GM21723 (cell line): Measurements from ENCODE around the gene CSPG5.

Source experiments
- ATAC-seq: cut with Tn5 transposase; IDR thresholded peaks from one replicate; pipeline ENCODE4 v1.9.1; 2021; ENCODE audit warnings: mild to moderate bottlenecking, moderate library complexity; ENCODE audit not compliant: unreplicated experiment

CSPG5 gene

DNA sequence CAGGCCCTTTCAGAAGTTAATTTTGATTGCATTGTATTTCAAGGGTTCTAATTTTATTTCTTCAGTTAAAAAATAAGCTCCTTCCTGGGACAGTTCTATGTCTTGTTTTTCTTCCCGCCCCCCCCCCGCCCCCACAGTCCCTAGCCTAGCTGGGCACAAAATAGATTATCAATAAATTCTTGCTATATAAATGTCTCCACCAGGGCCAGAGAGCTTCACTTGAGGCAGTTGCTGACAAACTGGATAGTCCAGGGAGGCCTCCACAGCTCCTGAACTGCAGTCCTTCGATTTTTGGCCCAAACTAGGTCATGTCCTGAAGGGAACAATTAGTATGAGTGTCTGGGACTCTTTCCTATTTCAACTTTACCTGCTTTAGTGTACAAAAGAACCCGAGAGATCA lies 9.9 kb upstream of the CSPG5 start:
- no peak for ATAC-seq

GRCh38 chr3:47588053-47588452 lies 9.4 kb upstream of the CSPG5 start:
- ATAC-seq: no peak

GRCh38 chr3:47586746-47587145 lies 8.1 kb upstream of the CSPG5 start:
- ATAC-seq: no peak

DNA sequence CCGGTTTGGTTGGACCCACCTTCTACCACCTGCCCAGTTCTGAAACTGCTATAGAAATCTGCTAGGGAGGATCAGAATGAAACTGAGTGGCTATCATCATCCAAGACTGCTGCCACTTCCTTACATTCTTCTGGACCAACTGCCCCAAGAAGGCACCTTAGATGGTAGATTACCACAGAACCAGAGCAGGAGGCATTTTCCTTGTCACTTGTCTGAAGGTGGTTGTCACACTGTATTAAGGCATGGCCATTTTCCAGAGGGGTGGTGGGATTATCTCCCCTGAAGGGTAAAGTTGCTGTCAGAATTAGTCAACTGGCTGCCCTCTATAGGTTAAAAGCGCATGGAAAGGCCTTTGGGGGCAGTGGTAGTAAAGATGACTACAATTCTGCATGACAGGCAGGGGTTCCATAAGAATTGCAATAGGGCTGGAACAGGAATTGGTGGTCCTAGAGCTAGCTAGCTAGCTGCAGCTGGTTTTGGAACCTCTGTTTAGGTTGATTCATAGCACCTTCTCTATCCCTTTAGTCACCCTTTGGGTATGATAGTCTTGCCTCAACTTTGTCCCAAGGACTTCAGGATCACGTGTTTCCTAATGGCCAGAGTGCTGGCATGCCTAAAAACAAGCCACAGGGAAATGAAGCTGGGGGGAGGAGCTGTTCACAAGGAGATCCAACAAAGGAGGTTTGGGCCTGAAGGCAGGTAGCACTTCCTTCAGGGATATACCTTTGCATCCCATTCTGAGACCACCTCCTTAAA lies 4.8 kb upstream of the CSPG5 start:
- no peak for ATAC-seq

DNA sequence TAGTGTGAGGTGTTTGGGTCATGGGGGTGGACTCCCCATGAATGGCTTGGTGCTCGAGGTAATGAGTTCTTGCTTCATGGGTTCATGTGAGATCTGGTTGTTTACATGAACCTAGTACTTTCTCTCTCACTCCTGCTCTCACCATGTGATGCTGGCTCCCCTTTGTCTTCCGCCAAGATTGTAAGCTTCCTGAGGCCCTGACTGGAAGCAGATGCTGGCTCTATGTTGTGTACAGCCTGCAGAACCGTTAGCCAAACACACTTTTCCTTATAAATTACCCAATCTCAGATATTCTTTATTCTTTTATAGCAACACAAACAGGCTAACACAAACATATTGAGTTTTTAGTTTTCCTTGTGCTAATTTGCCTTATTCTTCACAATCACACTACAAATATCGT lies 3.2 kb upstream of the CSPG5 start:
- no peak for ATAC-seq

- ATAC-seq: no peak
Measured at GRCh38 chr3:47581422-47581821, 2.8 kb upstream of the CSPG5 start.

DNA sequence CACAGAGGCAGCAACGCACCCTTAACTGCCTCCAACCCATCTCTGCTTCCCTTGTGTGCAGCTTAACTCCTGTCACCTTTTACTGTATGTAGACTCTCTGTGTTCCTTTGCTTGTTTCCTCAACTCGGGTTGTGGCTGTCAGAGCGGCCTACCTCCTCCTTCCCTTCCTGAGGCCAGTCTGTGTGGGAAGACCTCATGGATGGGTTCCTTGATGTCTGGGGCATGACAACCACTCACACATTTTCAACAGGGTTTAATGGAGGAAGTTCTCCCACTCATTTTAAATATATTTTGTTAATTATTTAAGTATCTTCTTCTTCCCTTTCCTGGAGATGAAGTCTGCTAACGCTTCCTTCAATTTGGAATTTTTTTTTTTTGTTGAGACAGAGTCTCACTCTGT lies 1.8 kb upstream of the CSPG5 start:
- ATAC-seq: no peak

DNA sequence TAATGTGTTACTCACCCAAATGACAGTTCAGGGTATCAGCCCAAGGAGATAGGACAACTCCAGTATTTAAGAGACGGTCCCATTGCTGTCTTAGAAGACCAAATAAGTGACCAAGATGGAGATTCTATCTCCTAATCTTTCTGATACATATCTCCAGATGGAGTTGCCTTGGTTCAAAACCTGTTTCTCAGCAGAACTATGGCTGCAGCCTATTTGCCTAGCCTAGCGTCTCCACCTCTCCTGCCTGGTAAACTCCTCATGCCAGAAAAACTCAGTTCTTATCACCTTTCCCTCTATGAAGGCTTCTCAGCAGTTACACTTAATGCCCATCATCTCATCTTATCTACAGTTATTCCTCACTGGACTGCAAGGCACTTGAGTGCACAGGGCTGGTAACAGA lies 1.2 kb upstream of the CSPG5 start:
- ATAC-seq: no peak

- ATAC-seq: peak; percentile 45
Measured at GRCh38 chr3:47578119-47578632, 489 bp downstream of the CSPG5 start.

DNA sequence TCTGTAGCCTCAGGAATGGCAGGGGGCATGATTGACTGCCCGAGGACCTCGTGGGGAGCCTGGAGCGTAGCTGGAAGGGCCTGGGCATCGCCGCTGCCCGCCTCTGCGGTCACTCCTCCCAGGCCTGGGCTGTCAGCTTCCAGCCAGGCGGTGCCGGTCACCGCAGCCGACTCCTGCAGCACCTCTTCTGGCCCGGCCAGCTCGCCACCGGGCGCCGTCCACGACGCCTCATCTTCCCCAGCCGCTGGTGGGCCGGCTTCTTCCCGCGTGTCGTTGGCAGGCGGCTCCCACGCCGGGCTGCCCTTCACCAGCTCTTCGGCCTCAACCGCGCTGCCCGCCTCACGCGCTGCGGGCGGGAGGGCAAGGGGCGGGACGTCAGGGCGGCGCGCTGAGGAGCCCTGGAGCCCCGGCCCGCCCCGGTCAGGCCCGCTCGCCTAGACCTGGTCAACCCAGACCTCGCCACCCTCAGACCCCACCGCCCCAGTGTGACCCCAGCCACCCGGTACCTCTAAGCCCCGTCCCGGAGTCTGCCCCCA lies 1.0 kb downstream of the CSPG5 start:
- no peak for ATAC-seq

DNA sequence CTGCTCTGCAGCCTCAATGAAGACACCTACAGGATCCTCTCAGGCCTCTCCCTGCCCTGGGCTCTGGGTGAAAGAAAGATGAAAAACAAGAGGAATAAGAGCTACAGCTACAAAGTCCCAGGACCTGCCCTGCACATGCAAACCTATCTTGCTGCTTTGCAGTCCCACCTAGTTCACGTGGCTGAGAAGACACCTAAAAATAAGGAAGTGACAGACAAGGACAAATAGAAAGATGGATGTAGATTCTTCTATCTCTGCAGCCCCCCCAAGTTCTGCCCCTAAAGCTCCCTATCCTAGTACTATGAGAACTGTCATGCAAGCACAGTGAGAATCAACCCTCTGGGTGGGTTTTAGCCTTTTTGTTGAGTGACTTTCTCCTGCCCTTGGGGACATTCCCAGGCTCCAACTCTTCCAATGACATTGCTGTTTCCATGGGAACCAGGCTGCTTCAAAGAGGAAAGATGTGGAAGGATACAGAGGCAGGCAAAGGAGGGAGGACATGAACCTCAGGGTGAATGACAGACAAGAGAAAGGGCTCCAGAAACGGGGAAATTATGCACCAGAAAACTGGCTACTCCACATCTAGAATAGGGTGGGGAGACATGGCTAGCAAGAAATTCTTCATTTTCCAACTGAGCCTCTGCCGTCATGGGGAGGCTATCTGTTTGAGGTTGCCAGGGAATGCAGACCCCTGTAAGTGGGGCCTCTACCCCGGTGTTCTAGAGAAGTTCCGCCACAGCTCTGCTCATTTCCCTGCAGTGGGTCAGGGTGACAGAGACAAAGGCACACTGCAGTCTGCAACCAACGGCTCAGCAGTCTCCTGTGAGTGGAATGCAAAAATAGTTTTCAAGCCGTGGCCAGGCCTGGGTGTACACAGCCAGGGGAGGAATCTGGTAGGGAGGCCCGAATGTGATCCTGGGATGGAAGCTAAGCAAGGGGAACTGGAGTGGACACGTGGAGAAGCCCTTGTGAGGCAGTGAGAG lies 5.2 kb downstream of the CSPG5 start:
- ATAC-seq: no peak

DNA sequence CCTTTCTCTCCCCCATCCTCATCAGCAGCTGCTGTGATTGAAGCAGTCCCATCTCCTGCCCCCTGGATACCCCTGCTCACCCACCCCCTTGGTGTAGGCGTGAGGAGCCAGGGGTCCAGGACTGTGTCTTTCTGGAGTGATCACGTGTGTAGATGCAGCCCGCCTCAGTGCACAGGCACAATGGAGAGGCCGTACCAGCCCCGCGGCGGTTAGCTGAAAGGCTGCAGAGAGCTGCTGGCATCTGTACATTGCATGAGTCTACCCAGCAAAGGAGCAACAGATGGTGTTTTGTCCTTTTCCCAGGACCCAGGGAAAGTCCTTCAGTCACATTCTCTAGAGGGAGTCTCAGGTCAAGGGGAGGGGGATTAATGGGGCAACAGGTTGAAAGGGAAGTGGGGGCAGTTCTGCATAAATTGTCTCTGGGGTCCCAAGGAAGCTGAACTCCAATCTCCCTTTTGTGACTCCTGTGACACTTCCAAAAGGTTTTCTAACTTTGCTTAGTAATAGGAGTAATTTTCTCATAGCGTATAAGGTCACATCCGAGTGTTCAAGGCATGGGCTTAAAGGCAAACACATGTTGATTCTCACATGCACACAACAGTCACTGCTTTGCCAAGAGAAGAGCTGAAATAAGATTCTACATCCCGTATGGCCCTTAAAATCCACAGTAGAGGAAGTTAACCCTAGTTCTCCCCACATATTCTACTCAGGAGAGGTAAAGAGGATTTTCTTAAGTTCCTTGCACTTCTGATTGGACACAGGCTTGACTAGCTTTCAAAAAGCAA lies 7.1 kb downstream of the CSPG5 start:
- ATAC-seq: no peak

DNA sequence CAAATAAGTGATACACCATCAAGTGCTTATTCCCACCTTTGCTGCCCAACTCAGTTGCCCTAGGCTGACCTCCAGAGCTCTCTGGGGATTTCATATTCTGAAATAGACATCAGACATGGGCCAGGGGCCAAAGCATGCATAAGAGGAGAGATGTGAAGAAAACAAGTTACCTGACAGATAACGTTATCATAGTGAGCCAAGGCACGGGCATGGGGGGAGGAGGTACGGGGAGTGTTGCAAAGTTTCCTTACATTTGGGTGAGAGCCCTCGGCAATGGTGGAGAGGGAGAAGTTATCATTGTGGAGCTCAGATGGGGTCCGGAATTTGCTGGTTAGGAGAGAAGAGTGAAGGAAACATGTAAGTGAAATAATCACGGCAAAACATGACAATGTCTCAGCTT lies 9.8 kb downstream of the CSPG5 start:
- ATAC-seq: no peak

DNA sequence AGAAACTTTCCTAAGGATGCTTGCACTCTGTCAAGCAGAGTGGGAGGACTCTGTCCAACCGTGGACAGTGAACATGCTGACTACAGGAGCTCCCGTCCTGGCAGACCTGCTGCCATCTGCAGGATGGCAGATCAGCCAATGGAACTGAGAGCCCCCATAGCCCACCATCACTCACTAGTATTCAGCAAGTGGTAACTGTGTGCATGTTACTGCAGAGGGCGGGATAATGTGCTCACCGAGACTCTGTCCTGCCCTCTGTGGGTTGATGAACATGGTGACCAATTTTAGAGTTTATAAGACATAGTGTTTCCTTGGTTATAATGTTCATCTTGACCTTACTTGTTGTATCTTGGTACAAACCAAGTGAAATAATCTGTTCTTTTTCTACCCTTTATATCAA lies 11.5 kb downstream of the CSPG5 start:
- ATAC-seq: no peak

DNA sequence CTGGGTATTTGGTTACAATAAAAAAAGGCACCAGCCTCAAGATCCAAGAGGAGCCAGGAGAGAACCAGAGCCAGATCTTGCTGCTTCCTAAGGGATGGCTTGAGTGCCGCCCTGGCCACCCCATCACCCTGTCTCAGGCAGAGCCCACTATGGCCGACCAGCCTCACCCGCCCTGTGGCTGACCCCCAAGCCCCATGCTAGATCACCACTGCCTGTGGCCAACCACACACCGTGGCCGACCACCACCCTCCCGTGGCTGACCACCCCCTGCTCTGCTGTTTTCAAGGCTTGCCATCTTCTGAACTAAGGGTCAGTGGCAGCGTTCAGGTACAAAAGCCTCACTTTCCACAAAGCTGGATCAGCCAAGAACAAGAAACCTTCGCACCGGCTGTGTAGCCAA lies 12.0 kb downstream of the CSPG5 start:
- ATAC-seq: no peak

DNA sequence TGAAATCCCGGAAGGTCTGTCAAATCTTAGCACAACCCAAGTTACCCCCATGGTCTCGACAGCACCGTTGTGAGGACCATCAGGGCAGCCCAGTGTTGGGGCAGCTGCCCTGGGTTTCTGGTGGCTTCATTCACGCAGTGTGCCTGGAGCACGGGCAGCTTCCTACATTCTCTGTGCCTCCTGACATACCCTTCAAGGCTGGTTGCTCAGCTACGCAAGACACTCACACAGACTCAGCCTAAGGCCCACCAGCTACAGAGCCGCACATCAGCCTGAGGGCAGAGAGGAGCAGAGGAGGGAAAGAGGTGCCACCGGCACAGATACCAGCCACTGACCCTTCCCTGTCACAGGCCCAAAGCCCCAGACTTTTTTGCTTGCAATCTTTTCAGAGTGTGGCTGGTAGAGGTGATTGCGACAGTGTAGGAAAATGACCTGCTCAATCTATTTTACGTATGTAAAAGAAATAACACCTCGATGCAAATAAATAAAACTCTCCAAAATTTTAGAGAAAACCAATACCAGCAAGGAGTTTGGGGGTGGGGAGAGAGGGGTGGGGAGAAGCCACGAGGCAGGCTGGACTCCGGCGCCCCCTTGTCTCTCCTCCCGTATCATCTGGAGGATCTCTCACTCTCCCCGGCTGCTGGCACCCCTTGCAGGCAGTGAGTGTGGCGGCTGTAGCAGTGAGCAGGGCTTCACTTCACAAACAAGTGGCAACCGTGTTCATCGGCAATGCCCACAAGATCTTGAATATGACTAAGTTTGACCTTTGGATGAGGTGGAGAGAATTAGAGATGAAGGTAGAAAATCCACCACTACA lies 12.7 kb downstream of the CSPG5 start:
- ATAC-seq: no peak

DNA sequence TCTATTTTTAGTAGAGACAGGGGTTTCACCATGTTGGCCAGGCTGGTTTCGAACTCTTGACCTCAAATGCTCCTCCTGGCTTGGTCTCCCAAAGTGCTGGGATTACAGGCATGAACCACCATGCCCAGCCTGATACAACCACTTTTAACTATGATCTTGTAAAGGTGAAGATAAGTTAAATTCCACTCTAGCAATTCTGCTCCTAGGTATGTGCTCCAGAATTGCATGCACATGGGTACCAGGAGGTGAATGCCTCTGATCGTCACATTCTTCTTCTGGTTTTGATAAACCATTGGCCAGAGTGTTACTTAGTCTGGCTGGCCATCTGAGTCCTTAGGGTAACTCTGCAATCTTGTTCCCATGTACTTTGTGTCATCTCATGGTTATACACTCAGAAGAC lies 22.3 kb downstream of the CSPG5 start:
- no peak for ATAC-seq

GRCh38 chr3:47554335-47554734 lies 24.3 kb downstream of the CSPG5 start:
- no peak for ATAC-seq

- ATAC-seq: no peak
Measured at GRCh38 chr3:47553407-47553806, 25.3 kb downstream of the CSPG5 start.
